Transverse colon (tissue), 3 donors: Measurements from ENCODE around the gene ATXN2L.

ENCODE experiments used
- CTCF ChIP-seq, 5 experiments: fragments of 200-600 bp in 3 of 5; fragments of 450-650 bp in 2 of 5; sonication (generic) in 3 of 5; IDR thresholded peaks; 1 replicate in 2 of 5; 2 replicates in 3 of 5; pipeline ENCODE4 v1.5.1; 2016 to 2017; ENCODE audit warnings: antibody characterized with exemption in 5 of 5, inconsistent platforms in 3 of 5, mild to moderate bottlenecking in 2 of 5, moderate library complexity in 1 of 5
- POLR2A ChIP-seq: fragments of 450-650 bp; IDR thresholded peaks from one replicate; pipeline ENCODE4 v1.6.1; 2016; ENCODE audit warnings: antibody characterized with exemption, mild to moderate bottlenecking, moderate library complexity

GRCh38 chr16:28838558-28838918 is 15.7 kb downstream of the ATXN2L start:
- TF ChIP-seq CTCF (IDR thresholded peaks at IDR 0.05) (no peak), POLR2A (no peak)
